ENCODE results near the gene ACER2.

DNA sequence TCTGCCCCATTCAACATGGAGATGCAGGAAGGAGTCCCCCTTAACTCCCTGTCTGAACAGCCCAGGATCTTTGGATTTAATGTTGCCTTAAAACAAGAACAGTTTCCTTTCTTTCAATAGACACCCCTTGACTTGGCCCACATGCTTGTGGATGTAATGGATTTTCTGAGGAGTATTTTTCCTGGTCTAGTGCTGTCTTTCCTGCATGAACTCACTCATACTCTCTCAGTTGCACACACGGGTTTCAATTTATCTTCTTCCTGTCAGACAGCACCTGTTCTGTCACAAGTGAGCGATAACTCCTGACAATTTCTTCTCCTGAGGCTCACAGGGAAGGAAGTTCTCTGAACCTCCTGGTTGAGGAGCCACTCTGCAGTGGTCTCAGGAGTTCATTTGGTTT is 85.1 kb downstream of the ACER2 start:
- TF ChIP-seq CTCF (IDR thresholded peaks at IDR 0.05) (no peak), ZFX (IDR thresholded peaks at IDR 0.05; ENCODE audit: borderline replicate concordance) (no peak)

Data from 22Rv1 (cell line).